SK-N-SH (cell line): Measurements from ENCODE around the gene ARMH4.

Source experiments
- CTCF ChIP-seq: fragments of 200-600 bp; sonication (generic); IDR thresholded peaks from 2 replicates; pipeline ENCODE4 v1.6.1; 2017; ENCODE audit warnings: antibody characterized with exemption, mild to moderate bottlenecking, moderate library complexity
- EP300 ChIP-seq, 2 experiments: IDR thresholded peaks; 2 replicates each; pipeline versions ENCODE4 v1.4.0 to v1.6.1; 2012; ENCODE audit warnings: borderline replicate concordance in 1 of 2, low read depth in 1 of 2, low read length in 1 of 2
- NFIC ChIP-seq: IDR thresholded peaks from 2 replicates; pipeline ENCODE4 v1.4.0; 2012; ENCODE audit warnings: borderline replicate concordance
- POLR2AphosphoS5 ChIP-seq: IDR thresholded peaks from 2 replicates; pipeline ENCODE4 v1.6.1; 2012; ENCODE audit warnings: low read depth, low read length
- SIN3A ChIP-seq: IDR thresholded peaks from 2 replicates; pipeline ENCODE4 v1.6.1; 2012; ENCODE audit warnings: low read depth, mild to moderate bottlenecking, low read length, moderate library complexity, borderline replicate concordance
- TCF12 ChIP-seq: IDR thresholded peaks from 2 replicates; pipeline ENCODE4 v1.4.0; 2012
- TEAD4 ChIP-seq: IDR thresholded peaks from 2 replicates; pipeline ENCODE4 v1.4.0; 2012; ENCODE audit warnings: mild to moderate bottlenecking, borderline replicate concordance; ENCODE audit not compliant: insufficient read depth
- TF ChIP-seq, protein P1 (sequence below): fragments of 150-350 bp; IDR thresholded peaks from 2 replicates; pipeline ENCODE4 v1.6.1; 2017; ENCODE audit warnings: antibody characterized with exemption, low read length, low read depth, borderline replicate concordance
- TF ChIP-seq, protein P2 (sequence below): IDR thresholded peaks from 2 replicates; pipeline ENCODE4 v1.4.0; 2012; ENCODE audit warnings: low read depth

GRCh38 chr14:58026219-58026618, 125.8 kb downstream of the ARMH4 start:
- TF ChIP-seq SIN3A (no peak), EP300 (IDR thresholded peaks at IDR 0.05; ENCODE audit: borderline replicate concordance in 1 of 2, low read depth in 1 of 2, low read length in 1 of 2) (no peak), TCF12 (no peak), POLR2AphosphoS5 (no peak), NFIC (no peak), CTCF (no peak), TEAD4 (no peak)
- TF ChIP-seq, protein P1, sequence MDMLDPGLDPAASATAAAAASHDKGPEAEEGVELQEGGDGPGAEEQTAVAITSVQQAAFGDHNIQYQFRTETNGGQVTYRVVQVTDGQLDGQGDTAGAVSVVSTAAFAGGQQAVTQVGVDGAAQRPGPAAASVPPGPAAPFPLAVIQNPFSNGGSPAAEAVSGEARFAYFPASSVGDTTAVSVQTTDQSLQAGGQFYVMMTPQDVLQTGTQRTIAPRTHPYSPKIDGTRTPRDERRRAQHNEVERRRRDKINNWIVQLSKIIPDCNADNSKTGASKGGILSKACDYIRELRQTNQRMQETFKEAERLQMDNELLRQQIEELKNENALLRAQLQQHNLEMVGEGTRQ, result no peak
- TF ChIP-seq, protein P2, sequence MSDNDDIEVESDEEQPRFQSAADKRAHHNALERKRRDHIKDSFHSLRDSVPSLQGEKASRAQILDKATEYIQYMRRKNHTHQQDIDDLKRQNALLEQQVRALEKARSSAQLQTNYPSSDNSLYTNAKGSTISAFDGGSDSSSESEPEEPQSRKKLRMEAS, result no peak
